Stimulated activated naive B cell treated with anti-CD40 and anti-IgM and Interleukin-4, amounts not matched to agents 10 μg/mL and 1 μg/mL and 100 μg/mL, for 72 hours (primary cell): ENCODE data around the gene FBN3.
"Not testable (repeated sequence)": the region's sequence is repeated elsewhere in the genome, so short reads cannot be mapped to it uniquely, and the experiment has no call there.

ENCODE experiments used
- ATAC-seq, 2 donors: fragments of 150-1000 bp; cut with Tn5 transposase; replicated peaks; 2 replicates each; pipeline ENCODE4 v1.10.0; 2021; ENCODE audit warnings: moderate library complexity in 1 of 2
- DNase-seq: peaks from one replicate; pipeline ENCODE4 v3.0.0; 2021
- H3K27ac Mint-ChIP-seq: one replicate; pipeline ENCODE4 v1.8.0; 2022; ENCODE audit warnings: mild to moderate bottlenecking, mixed read lengths
- H3K27me3 Mint-ChIP-seq, 2 donors: one replicate each; pipeline ENCODE4 v1.8.0; 2022; ENCODE audit warnings: mixed read lengths in 2 of 2
- H3K36me3 Mint-ChIP-seq, 2 donors: one replicate each; pipeline ENCODE4 v1.8.0; 2022; ENCODE audit warnings: mixed read lengths in 2 of 2, mild to moderate bottlenecking in 1 of 2
- H3K4me1 Mint-ChIP-seq, 2 donors: one replicate each; pipeline ENCODE4 v1.8.0; 2022; ENCODE audit warnings: mixed read lengths in 2 of 2, mild to moderate bottlenecking in 1 of 2
- H3K4me3 Mint-ChIP-seq, 2 donors: one replicate each; pipeline ENCODE4 v1.8.0; 2022; ENCODE audit warnings: mild to moderate bottlenecking in 2 of 2, mixed read lengths in 2 of 2, moderate library complexity in 1 of 2
- H3K9me3 Mint-ChIP-seq, 2 donors: one replicate each; pipeline ENCODE4 v1.8.0; 2022; ENCODE audit warnings: mixed read lengths in 2 of 2, mild to moderate bottlenecking in 1 of 2

Gene FBN3

GRCh38 chr19:8158411-8159074, 9.2 kb upstream of the FBN3 start:
- DNase-seq (peak; percentile 54), ATAC-seq (peak; percentile 83)
- H3K4me1 Mint-ChIP-seq, result peaks cover 18 to 20% of the 10 kb centered on the region in 2 donors
- H3K9me3 Mint-ChIP-seq, result no peaks in the 10 kb centered on the region
- peaks cover 23 to 29% of the 10 kb centered on the region in 2 donors for H3K27me3 Mint-ChIP-seq
- H3K27ac Mint-ChIP-seq, result no peak overlapping the region
- H3K36me3 Mint-ChIP-seq, result no peaks in the 10 kb centered on the region
- no peak overlapping the region for H3K4me3 Mint-ChIP-seq

DNA sequence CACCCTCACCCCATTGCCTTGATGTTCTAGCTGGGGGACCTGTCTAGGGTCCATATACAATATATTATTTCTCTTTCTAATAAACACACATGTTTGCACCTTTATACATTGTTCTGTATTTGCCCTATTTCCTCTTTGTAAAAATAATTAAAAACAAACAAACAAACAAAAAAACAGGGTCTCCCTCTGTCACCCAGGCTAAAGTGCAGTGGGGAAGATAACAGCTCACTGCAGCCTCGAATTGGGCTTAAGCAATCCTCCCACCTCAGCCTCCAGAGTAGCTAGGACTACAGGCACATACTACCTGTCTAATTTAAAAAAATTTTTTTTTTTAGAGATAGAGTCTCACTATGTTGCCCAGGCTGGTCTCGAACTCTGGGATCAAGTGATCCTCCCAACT, 5.9 kb upstream of the FBN3 start:
- Mint-ChIP-seq H3K9me3 (no peaks in the 10 kb centered on the region), H3K36me3 (no peaks in the 10 kb centered on the region), H3K4me1 (peaks cover 8% of the 10 kb centered on the region in 2 donors), H3K27me3 (peaks cover 52 to 61% of the 10 kb centered on the region in 2 donors), H3K27ac (no peak overlapping the region), H3K4me3 (no peak overlapping the region)
- ATAC-seq (no peak), DNase-seq (no peak)

DNA sequence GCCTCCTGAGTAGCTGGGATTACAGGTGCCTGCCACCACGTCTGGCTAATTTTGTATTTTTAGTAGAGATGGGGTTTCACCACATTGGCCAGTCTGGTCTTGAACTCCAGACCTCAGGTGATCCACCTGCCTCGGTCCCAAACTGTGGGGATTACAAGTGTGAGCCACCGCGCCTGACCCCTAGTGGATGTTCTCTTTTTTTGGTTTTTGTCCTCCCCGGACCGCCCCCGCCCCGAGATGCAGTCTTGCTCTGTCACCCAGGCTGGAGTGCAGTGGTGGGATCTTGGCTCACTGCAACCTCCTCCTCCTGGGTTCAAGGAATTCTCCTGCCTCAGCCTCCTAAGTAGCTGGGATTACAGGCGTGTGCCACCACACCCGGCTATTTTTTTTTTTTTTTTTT, 4.6 kb upstream of the FBN3 start:
- H3K27me3 Mint-ChIP-seq, result peaks cover 56 to 70% of the 10 kb centered on the region in 2 donors
- not testable (repeated sequence) for H3K4me3 Mint-ChIP-seq, H3K27ac Mint-ChIP-seq, H3K9me3 Mint-ChIP-seq, H3K4me1 Mint-ChIP-seq, H3K36me3 Mint-ChIP-seq
- DNase-seq (peak; percentile 23), ATAC-seq (peak; percentile 45 to 61)

GRCh38 chr19:8151767-8152035, 2.3 kb upstream of the FBN3 start:
- Mint-ChIP-seq H3K9me3 (no peaks in the 10 kb centered on the region), H3K36me3 (no peaks in the 10 kb centered on the region), H3K27ac (no peak overlapping the region), H3K4me1 (peaks cover 10% of the 10 kb centered on the region in 2 donors), H3K27me3 (peaks cover 71 to 85% of the 10 kb centered on the region in 2 donors), H3K4me3 (no peak overlapping the region)
- DNase-seq, result no peak
- no peak for ATAC-seq

- H3K4me3 Mint-ChIP-seq, result no peak overlapping the region
- H3K27me3 Mint-ChIP-seq, result peaks cover 74 to 88% of the 10 kb centered on the region in 2 donors
- no peaks in the 10 kb centered on the region for H3K36me3 Mint-ChIP-seq
- DNase-seq (no peak), ATAC-seq (no peak)
- no peaks in the 10 kb centered on the region for H3K9me3 Mint-ChIP-seq
- H3K27ac Mint-ChIP-seq, result no peak overlapping the region
- peaks cover 10% of the 10 kb centered on the region in 2 donors for H3K4me1 Mint-ChIP-seq
Observed at GRCh38 chr19:8150998-8151766, 1.8 kb upstream of the FBN3 start.

- H3K9me3 Mint-ChIP-seq, result no peaks in the 10 kb centered on the region
- no peak for DNase-seq
- H3K27ac Mint-ChIP-seq, result no peak overlapping the region
- peaks cover 10% of the 10 kb centered on the region in 2 donors for H3K4me1 Mint-ChIP-seq
- H3K4me3 Mint-ChIP-seq, result no peak overlapping the region
- H3K36me3 Mint-ChIP-seq, result no peaks in the 10 kb centered on the region
- ATAC-seq, result no peak
- peaks cover 68 to 90% of the 10 kb centered on the region in 2 donors for H3K27me3 Mint-ChIP-seq
Observed at GRCh38 chr19:8150178-8150865, 930 bp upstream of the FBN3 start.

DNA sequence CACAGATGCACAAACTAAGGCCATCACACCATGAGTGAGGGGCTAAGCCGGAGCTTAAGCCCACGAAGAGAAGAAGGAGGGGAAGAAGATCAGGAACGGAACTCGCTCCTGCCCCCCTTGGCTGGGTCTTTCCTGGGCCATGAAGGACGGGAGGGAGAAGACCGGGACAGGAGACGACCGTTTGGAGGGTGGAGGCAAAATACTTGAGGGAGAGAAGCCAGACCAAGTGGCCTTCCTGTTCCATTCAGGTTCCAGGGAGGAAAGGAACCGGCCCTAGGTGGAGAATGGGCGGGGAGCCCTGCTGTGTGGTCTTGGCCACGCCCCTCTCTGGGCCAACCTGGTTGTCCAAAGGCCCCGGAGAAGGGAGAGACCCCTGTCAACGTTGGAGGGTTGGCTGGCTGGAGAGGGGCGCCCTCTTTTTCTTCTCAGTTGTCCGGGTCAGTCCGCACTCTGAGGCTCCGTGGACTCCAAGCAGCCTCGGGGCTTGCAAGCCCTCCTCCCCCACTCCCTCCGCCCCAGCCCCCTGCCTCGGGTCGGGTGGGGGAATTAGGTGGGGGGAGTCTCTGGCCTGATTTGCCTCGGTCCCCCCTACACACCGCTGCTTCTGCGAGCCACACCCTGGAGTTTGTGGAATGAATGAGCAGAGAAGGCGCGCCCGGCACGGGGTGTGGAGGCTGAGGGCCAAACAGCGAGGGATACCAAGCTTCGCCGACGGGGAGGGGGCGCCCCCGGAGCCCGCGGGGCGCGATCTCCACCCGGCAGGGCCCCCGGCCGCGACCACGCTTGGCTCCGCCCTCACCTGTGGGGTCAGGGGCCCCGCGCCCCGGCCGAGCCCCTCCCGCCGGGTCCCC, 757 bp downstream of the FBN3 start:
- DNase-seq, result no peak

GRCh38 chr19:8148088-8148409, 1.3 kb downstream of the FBN3 start:
- H3K4me1 Mint-ChIP-seq, result peaks cover 8 to 10% of the 10 kb centered on the region in 2 donors
- ATAC-seq (no peak), DNase-seq (no peak)
- H3K4me3 Mint-ChIP-seq, result peak overlapping the region; percentile 14 to 69
- H3K27me3 Mint-ChIP-seq, result peaks cover 71 to 76% of the 10 kb centered on the region in 2 donors
- H3K36me3 Mint-ChIP-seq, result no peaks in the 10 kb centered on the region
- H3K27ac Mint-ChIP-seq, result no peak overlapping the region
- no peaks in the 10 kb centered on the region for H3K9me3 Mint-ChIP-seq

More for the DNA sequence above, 757 bp downstream of the FBN3 start:
- Mint-ChIP-seq H3K36me3 (no peaks in the 10 kb centered on the region), H3K4me3 (peak overlapping the region; percentile 72 to 74), H3K4me1 (peaks cover 8 to 10% of the 10 kb centered on the region in 2 donors), H3K27me3 (peaks cover 70 to 76% of the 10 kb centered on the region in 2 donors), H3K27ac (no peak overlapping the region), H3K9me3 (no peaks in the 10 kb centered on the region)
- ATAC-seq, result peak; percentile 53 to 59

DNA sequence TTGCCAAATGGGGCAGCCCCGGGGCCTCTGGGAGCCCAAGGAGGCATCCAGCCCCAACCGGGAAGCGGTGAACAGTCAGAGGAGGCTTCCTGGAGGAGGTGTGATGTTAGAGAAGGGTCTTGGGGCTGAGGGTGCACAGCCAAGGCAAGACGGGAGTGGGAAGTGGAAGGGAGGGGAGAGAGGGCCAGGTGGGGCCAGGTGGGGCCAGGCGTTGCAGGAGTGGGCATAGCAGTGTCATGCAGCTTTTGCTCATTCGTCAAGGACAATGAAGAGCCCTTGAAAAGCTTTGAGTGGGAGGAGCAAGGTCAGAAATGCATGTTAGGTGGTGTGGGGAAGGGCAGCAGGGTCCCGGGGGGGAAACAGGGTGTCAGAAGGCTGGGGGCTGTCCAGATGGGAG, 1.8 kb downstream of the FBN3 start:
- peaks cover 66 to 76% of the 10 kb centered on the region in 2 donors for H3K27me3 Mint-ChIP-seq
- DNase-seq (no peak), ATAC-seq (no peak)
- H3K36me3 Mint-ChIP-seq, result no peaks in the 10 kb centered on the region
- no peak overlapping the region for H3K27ac Mint-ChIP-seq
- peaks cover 8 to 10% of the 10 kb centered on the region in 2 donors for H3K4me1 Mint-ChIP-seq
- no peaks in the 10 kb centered on the region for H3K9me3 Mint-ChIP-seq
- H3K4me3 Mint-ChIP-seq, result peak overlapping the region in 1 of 2 donors; percentile 15

- DNase-seq (no peak), ATAC-seq (no peak)
- no peaks in the 10 kb centered on the region for H3K36me3 Mint-ChIP-seq
- no peaks in the 10 kb centered on the region for H3K9me3 Mint-ChIP-seq
- peaks cover 8 to 10% of the 10 kb centered on the region in 2 donors for H3K4me1 Mint-ChIP-seq
- no peak overlapping the region for H3K27ac Mint-ChIP-seq
- peaks cover 66 to 75% of the 10 kb centered on the region in 2 donors for H3K27me3 Mint-ChIP-seq
- H3K4me3 Mint-ChIP-seq, result no peak overlapping the region
Observed at GRCh38 chr19:8146877-8147581, 2.4 kb downstream of the FBN3 start.

- H3K4me1 Mint-ChIP-seq, result peaks cover 8 to 10% of the 10 kb centered on the region in 2 donors
- H3K27ac Mint-ChIP-seq, result no peak overlapping the region
- no peak for DNase-seq
- H3K4me3 Mint-ChIP-seq, result no peak overlapping the region
- no peaks in the 10 kb centered on the region for H3K9me3 Mint-ChIP-seq
- peaks cover 50% of the 10 kb centered on the region in 2 donors for H3K27me3 Mint-ChIP-seq
- no peak for ATAC-seq
- H3K36me3 Mint-ChIP-seq, result no peaks in the 10 kb centered on the region
Observed at GRCh38 chr19:8144273-8144995, 5.0 kb downstream of the FBN3 start.

GRCh38 chr19:8143041-8143440, 6.4 kb downstream of the FBN3 start:
- no peak for DNase-seq
- Mint-ChIP-seq H3K4me1 (peaks cover 1 to 2% of the 10 kb centered on the region in 2 donors), H3K27ac (no peak overlapping the region), H3K36me3 (no peaks in the 10 kb centered on the region), H3K9me3 (no peaks in the 10 kb centered on the region), H3K27me3 (peaks cover 41% of the 10 kb centered on the region in 2 donors), H3K4me3 (no peak overlapping the region)
- ATAC-seq, result no peak

GRCh38 chr19:8142513-8142900, 6.9 kb downstream of the FBN3 start:
- Mint-ChIP-seq H3K36me3 (no peaks in the 10 kb centered on the region), H3K27me3 (peaks cover 35 to 36% of the 10 kb centered on the region in 2 donors), H3K27ac (no peak overlapping the region), H3K9me3 (no peaks in the 10 kb centered on the region), H3K4me3 (no peak overlapping the region), H3K4me1 (no peaks in the 10 kb centered on the region)
- DNase-seq (no peak), ATAC-seq (no peak)
